HG03460 (cell line): ENCODE data around the gene CAV1.
A peak's percentile ranks its signal among the peaks of the same experiment; 100 is the strongest.

Source experiments
- ATAC-seq: cut with Tn5 transposase; IDR thresholded peaks from one replicate; pipeline ENCODE4 v1.9.1; 2021; ENCODE audit not compliant: unreplicated experiment

The CAV1 gene

DNA sequence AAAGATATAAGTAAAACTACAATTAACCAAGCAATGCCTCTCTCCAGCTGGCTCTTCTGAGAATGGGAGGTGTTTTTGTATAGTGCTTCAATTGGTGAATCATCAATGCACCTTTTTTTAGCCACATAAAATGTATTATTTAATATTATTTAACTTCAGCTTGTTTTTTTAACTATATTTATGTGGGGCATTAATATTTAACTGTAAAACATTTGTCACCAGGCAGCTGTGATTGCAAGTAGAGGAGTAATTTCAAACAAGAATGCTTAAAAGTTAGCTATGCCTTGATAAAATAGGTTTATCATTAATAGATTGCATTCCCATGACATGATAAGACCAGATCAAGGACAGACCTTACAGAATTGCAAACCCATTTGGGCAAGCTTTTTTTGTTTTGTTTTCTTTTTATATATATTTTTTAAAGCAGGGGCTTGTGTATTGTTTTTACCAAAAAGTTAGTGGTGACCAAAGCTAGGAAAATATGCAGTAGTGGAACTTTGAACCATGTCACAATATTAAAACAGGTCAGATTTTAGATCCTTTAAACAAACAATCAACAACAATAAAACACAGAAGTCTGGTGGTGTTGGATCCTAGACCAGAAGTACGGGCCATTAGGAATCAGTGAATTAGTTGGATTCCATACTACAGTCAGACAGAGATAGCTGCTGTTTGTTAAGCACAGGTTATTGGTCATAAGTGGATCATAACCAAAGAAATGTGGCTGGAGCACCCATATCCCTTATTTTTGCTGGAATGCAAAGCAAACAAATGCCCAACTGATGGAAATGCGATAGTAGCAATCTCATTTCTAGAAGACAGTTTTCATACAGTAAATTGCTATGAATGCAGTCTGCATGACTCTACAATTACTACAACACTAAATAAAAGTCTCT lies 22.4 kb upstream of the CAV1 start:
- ATAC-seq, result no peak

DNA sequence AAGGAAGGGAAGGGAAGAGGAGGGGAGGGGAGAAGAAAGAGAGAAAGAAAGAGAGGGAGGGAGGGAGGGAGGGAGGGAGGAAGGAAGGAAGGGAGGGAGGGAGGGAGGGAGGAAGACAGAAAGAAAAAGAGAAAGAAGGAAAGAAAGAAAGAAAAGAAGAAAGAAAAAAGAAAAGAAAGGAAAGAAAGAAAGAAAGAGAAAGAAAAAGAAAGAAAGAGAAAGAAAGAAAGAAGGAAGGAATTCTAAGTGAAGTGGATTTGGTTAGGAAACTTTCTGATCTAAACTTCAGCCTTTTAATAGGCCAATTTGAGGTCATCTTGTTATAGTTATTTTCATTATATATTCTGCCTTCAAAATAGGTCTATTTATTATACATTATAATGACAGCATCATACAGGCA lies 21.0 kb upstream of the CAV1 start:
- ATAC-seq, result no peak

DNA sequence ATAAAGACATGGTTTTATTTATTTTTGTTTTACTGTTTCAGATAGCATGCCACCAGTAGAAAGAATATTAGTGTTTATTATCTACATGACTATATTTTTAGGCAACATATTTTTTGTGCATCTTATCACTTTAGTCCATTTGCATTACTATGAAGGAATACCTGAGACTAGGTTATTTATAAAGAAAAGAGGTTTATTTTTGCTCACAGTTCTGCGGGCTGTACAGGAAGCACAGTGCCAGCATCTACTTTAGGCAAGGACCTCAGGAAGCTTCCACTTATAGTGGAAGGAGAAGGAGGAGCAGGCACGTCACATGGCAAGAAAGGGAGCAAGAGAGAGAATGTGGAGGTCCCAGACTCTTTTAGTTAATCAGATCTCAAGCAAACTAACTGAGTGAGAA lies 19.6 kb upstream of the CAV1 start:
- no peak for ATAC-seq

DNA sequence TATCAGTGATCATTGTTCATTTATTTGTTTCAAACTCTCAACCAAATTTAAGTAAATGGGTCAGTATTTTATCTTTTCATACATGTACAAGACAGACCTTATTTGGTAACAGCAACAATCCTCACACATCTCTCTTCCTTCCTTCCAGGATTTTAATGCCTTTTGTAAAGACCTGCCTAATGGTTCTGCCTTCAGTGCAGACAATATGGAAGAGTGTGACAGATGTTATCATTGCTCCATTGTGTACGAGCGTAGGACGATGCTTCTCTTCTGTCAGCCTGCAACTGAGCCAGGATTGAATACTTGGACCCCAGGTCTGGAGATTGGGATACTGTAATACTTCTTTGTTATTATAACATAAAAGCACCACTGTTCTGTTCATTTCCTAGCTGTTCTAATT lies 19.0 kb upstream of the CAV1 start:
- ATAC-seq, result no peak

DNA sequence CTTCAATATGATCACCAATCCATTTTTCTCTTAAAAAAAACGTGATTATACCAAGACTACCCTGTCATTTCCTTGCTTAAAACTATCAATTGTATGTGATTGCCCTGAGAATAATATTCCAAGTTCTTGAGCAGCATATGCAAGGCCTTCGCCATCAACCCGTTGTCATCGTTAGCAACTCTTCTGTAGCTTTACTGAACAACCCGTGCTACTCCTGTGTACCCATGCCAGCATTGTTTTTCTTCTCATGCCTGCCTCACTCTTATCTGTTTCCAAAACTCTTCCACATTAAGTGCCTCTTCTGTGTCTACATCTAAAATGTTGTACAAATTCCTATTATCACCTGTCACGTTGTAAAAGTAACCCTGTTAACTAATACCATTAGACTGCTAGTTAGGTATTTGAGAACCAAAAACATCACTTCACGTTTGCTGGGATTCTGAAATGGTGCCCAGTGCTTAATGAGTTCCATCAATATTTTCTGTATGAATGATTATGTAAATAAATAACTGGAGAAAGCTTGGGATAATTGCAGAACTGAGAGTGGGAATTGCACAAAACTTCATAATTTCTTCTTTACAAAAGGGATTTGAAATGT lies 14.8 kb upstream of the CAV1 start:
- no peak for ATAC-seq

DNA sequence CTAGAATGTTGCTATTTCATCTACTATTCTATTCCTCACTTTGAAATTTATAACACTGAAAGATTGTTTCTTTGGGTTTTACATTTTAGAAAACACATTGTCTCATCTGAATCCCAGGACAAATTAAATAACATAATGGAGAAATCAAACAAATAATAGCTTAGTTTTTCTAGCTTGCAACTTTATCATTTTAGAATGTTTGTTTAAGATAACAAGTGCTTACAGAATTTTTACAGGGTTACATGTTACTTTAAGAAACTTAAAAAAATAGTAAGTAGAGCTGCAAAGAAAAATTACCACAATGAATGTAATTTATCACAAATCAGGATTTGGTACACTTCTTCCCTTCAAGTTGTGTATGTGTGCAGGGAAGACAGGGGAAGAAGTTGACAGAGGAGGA lies 14.0 kb upstream of the CAV1 start:
- ATAC-seq, result no peak

DNA sequence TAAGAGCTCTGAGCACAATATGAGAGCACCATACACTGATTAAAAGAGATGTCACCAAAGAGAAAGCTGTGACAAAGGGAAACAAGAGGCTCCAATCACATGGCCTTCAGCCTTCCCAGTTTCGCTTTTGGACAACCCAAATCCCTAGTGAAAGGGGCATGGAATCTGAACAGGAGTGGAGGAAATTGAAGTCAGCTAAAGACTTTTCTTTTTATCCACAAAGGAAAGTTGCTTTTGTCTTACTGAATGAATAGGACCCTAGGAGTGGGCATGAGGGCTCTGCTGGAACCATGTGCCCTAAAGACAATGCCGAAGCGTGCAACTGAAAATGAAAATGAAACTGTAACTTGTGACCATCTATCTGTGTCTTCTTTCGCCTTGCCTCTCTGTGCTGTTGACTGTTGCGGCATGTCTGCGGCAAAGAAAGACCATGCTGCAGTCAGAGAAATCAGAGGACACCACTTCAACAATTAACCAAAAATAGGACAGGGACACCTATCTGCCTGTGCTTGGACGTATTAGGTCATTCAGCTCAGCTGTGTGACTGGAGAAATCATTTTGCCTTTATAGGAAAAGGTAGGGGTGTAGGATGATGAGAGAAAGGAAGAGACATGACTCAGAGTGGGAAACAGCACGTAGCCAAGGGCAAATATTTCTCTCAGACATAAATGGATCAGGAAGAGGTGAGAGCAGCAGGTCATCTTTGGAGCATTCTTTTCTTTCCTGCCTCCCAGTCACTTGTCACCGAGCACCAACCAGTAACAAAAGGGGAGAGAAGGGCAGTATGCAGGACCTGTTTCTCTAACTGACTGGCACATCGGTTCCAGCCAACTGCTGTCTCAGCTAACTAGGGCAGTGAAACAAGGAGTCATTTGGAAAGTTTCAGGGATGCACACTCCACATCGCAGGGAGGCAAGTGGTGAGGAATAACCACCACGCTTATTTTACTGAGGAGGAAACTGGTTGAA lies 13.0 kb upstream of the CAV1 start:
- peak; percentile 99 for ATAC-seq

DNA sequence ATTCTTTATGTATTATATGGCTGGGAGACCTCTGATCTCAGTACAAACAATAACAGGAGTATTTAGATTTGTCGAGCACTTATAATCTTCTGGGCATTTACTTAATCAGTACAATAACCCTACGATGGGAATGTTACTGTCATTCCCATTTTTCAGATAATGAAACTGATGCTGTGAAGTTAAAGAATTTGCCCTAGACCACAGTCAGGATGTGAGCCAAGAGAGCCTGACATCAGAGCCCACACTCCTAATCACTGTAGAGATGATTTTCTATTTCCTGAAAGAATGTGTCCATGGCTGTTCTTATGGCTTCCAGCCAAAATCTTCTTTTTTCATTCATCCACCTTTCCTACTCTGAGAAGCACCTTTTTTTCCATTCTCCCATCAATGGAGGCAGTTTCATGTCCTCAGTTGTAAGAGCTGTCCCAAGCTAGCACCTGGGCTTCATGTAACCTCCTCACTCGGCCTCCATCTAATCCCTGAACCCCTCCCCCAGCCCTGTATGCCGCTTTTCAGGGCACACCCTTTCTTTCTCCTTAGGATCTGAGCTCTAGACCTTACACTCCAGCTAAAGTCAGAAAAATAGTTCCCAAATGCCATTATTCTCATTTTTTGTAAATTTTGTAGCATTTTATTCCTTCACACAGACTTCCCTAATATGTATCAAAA lies 12.2 kb upstream of the CAV1 start:
- no peak for ATAC-seq

DNA sequence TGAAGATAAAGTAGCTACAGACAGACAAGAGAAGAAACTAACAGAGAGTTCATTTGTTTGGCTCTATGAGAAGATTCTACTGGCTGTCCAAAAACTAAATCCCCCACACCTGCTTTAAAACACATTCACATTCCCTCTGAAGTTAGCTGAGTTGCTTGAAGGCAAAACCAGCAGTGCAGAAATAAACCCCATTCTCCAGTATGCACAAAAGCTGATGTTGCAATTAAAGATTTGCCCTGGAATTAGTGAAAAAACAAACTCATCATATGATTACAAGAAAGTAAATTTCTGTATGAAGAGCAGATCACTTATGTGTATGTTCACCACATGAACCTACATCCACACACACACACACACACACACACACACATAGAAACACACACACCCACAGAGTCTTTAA lies 9.3 kb upstream of the CAV1 start:
- no peak for ATAC-seq

DNA sequence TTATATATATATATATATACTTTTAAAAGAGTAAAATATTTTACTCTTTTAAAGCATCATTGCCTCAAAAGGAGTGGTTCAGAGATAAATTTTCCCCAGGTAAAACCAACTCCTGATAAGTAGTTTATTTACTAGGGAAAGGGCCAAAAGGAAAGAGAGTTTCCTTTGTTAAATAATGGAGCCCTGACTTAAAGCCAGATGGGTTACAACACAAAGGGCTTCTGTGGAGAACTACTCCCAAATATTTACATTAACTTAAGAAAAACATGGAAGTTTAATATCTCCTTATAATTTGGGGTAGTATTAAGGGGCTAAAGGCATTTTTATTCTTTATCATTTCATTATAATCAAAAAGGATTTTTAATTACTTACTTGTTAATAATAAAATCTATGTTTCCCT lies 8.5 kb upstream of the CAV1 start:
- no peak for ATAC-seq

DNA sequence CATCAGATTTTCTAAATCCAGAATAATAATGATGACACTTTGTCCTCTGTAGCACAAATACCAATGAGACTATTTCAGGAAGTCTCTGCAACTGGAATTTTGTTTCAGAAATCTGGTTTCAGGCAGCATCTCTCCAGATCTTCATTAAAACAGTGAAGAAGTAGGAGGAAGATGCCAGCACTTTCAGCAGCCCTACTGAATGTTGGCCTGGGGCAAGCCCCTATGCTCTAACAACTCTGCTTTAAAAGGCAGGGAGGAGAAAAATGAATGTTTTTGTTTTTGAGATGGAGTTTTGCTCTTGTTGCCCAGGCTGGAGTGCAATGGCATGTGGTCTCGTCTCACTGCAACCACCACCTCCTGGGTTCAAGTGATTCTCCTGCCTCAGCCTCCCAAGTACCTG lies 7.2 kb upstream of the CAV1 start:
- ATAC-seq, result no peak

DNA sequence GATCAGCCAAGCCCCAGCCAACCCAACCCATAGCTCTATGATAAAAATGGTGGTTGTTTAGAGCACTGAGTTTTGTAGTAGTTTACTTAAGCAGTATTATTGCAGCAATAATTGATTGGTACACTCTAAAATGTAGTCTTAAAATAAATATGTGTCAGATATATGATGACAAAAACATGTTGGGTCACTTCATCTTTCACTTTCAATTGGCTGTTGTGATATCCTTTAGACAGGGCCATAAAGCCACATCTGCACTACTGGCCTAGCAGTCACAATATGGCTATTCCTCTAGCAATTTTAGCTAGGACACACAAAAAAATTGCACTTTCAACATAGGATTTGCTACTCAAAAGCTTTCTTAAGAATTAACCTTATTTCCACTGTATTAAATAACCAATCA lies 5.9 kb upstream of the CAV1 start:
- ATAC-seq, result no peak

DNA sequence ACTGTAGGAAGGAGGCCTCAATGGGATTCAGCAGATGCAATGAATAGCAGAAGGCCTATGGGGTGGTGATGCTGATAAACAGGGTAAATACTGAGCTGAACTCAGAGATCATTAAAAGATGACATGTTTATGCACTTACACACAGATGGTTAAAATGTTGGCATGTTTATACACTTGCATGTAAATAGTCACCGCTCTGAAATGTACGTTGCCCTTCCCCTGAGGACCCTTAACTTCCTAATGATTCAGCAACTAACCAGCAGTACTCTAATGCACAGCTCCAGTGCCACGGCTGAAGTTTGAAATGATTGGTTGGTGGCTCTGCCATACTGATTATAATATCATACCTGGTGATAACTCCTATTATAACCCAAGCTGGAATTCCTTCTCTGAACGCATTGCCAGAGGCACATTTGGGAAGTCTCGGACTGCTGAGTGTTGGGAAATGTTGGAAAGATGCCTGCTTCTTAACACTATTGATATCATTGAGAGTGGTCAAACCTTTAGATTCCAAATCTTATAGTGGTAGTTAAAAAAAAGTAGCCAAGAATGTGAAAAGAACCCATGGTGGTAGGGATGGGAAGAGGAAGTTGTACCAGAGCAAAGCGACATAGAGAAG lies 3.7 kb upstream of the CAV1 start:
- no peak for ATAC-seq

DNA sequence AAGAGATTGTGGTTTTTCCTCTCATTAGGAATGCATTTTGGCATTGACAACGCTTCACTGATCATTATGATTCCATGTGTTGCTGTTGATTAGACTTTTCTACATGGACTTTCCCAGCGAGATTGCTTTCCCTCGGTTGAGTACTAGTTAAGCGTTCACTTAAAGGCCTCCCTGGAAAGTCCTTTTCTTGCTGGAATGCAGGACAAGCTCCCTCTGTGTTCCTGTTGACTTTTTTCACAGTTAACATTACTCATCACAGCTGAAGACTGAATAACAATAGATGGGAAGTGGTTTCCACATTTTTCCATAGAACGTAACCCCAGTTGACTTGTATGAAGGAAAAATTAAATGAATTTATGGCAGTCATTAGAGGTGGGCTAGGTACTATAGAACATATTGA lies 2.6 kb upstream of the CAV1 start:
- no peak for ATAC-seq

DNA sequence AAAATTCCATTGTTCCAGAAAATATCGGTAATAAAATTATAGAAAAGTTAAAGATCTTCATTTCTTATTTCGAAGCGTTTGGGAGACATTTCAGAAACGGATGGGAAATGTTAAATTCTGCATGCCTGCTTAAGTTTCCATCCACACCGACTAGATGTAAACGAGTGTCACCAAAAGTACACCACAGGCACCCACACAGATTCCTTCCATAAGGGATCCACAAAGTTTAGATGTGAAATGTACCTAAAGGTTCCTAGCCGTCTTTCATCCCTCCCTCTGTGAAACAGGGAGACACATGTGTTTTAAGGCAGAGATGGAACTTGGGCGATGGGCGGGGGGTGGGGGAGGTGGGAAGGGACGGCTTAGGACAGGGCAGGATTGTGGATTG lies 621 bp upstream of the CAV1 start:
- ATAC-seq, result no peak

DNA sequence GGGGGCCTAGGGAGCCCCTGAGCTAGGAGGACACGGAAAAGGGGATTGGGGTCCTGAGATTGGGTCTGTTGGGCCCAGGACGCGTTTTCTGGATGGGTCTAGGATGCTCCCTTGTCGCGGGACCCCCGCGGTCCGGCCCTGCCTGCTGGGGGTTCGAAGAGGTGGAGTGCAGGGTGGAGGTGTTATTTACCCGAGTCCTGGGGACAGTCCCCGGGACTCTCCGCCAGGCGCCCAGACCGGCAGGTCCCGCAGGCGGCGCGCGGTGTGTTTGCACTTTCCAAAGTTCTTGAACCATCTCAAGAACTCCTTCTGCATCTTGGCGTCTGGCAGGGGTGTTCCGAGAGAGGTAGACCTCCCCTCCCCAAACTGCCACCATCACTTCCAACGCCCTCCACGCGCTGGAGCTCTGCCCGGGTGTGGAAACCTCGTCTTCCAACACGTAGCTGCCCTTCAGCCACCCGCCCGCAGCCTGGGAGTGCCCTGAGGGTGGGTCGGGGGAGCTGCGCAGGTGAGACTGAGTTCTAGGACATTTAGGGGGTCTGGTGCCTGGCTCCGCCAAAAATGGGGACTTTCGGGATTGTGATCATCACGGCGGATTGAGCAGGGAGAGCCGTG lies 569 bp downstream of the CAV1 start:
- peak; percentile 36 for ATAC-seq

DNA sequence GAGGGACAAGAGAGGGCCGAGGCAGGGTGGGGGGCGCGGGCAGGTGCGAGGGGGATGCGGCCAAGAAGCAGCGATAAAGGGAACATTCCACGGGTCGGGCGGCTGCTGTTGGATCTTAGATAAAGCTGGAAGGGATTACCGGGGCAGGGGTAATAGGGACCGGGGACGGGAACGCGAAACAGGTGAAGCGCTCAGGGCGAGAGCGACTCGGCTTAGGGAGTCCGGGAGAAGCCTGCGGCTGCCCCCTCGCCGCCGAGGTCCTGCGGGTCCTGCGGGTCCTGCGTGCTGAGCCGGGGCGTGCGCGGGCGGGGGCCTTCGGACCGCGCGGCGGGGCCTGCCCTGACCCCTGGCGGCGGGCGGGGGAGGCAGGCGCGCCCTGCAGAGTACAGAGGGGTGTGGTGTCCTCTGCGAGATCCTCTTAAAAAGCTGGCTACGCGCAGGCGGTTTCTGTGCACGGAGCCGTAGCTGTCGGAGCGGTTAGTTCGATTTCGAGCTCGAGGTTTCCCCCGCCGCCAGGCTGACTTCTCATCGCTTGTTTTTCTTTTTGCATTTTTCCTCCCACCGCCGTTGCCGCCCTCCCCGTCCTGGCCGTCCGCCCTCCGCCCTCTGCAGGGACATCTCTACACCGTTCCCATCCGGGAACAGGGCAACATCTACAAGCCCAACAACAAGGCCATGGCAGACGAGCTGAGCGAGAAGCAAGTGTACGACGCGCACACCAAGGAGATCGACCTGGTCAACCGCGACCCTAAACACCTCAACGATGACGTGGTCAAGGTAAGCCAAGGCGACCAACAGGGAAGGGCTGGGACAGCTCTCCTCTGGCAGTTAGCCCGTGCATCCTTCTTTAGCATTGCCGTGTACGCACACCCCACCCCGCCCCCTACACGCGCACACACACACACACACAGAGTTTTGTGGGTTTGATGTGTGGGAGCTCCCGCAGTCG lies 1.4 kb downstream of the CAV1 start:
- peak; percentile 95 for ATAC-seq

DNA sequence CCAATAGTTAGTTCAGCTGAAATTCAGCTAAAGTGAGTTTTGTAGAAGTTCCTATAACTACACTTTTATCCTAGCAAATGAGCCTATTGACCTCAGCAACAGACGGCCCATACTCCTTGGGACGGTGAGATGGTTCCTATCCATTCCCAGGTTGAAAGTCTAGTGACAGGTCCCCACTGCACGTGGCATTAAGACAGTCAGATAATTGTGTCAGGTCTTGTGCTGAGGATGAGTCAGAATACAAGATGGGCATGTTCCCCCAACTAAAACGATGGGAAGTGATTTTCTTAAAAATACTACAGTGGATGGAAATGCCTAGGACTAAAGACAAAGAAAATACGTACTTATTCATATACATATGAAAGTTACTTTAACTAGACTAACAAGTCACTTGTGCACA lies 2.1 kb downstream of the CAV1 start:
- no peak for ATAC-seq

DNA sequence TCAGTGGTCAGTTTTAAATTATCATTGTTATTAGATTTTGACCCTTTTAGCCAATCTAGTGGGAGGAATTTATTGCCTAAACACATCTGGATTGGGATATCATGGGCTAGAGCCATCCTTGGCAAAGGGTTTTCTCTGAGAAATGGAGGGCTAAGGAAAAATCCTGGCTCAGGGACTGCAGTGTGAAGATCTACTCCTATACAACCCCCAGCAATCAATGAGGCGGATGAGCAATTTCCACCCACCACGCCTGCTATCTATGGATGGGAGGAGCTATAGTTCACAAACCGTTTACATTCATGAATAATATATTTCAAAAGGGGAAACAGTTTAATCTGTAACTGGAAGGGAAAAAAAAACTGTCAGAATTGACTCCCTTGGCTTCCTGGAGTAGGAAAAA lies 2.7 kb downstream of the CAV1 start:
- no peak for ATAC-seq
